K562 (cell line): Measurements from ENCODE around the gene SIM1. TPM values are rescaled to one million over a fixed set of nuclear protein-coding genes. Genes with fewer than 3 reads are reported as not detected.
A peak's percentile ranks its signal among the peaks of the same experiment; 100 is the strongest.

Source experiments
- ATAC-seq: fragments of 200-7000 bp; cut with Tn5 transposase; 3 replicates; pipeline ENCODE4 v1.9.1; 2020; ENCODE audit warnings: moderate library complexity
- BruUV-seq: library from RNA; stranded (reverse); fragments of 400-500 nt; replicated peaks from 2 replicates; lab custom pipeline; 2021; lab: Mats Ljungman, UMichigan
- CTCF ChIA-PET: fragments of 300-600 bp; formaldehyde crosslinking; extraction: SDS; loops from one replicate; lab custom pipeline; 2021; ENCODE audit warnings: low intra/inter-chr PET ratio; lab: Yijun Ruan, JAX
- POLR2A ChIA-PET: fragments of 300-600, 350-650 bp; sonication (Branson Sonifier 250); formaldehyde crosslinking; extraction: SDS; loops from one replicate; lab custom pipeline; 2021; ENCODE audit warnings: antibody characterized with exemption, inconsistent platforms; lab: Yijun Ruan, JAX
- DNase-seq, 4 experiments: peaks; one replicate each; pipeline versions ENCODE4 v3.0.0 to v3.0.0-alpha.2; 2011 to 2018; ENCODE audit warnings: low spot score in 3 of 4, mixed read lengths in 3 of 4; ENCODE audit errors: extremely low read depth in 1 of 4
- FAIRE-seq: peaks from 2 replicates; lab custom pipeline; 2011; peaks lifted over from hg19 to GRCh38; lab: Jason Lieb, UNC
- H2AFZ ChIP-seq: 2 replicates; pipeline ENCODE4 v1.6.0; 2011; ENCODE audit warnings: low read depth, low read length, control low read depth, inconsistent platforms
- H3K27ac ChIP-seq: fragments of 200-600 bp; 3 replicates; pipeline ENCODE4 v1.8.0; 2011; ENCODE audit warnings: low read depth, mild to moderate bottlenecking, control low read depth, inconsistent platforms, low read length, moderate library complexity, mixed read lengths; ENCODE audit errors: extremely low read depth
- H3K27me3 ChIP-seq, 2 experiments: fragments of 300-600 bp in 1 of 2; 2 replicates in 1 of 2; 3 replicates in 1 of 2; pipeline versions ENCODE4 v1.6.0 to v1.8.0; 2011; ENCODE audit warnings: inconsistent platforms in 2 of 2, low read length in 2 of 2, mild to moderate bottlenecking in 1 of 2, mixed read lengths in 1 of 2, moderate library complexity in 1 of 2; ENCODE audit not compliant: control insufficient read depth in 2 of 2, insufficient read depth in 2 of 2
- H3K36me3 ChIP-seq: fragments of 300-600 bp; 3 replicates; pipeline ENCODE4 v1.8.0; 2011; ENCODE audit warnings: mild to moderate bottlenecking, low read length, inconsistent platforms; ENCODE audit not compliant: control insufficient read depth, insufficient read depth
- H3K4me1 ChIP-seq, 2 experiments: fragments of 200-600 bp in 1 of 2; replicated peaks in 1 of 2; 2 replicates in 1 of 2; 3 replicates in 1 of 2; pipeline versions ENCODE4 v1.5.1 to v1.8.0; 2011; ENCODE audit warnings: inconsistent platforms in 2 of 2, low read length in 2 of 2, mild to moderate bottlenecking in 1 of 2, mixed read lengths in 1 of 2, moderate library complexity in 1 of 2; ENCODE audit not compliant: control insufficient read depth in 2 of 2, insufficient read depth in 2 of 2
- H3K4me2 ChIP-seq: 2 replicates; pipeline ENCODE4 v1.6.1; 2011; ENCODE audit warnings: low read length, control low read depth, inconsistent platforms, mixed read lengths; ENCODE audit not compliant: insufficient read depth
- H3K4me3 ChIP-seq: fragments of 200-600 bp; sonication (generic), shearing (Covaris generic); 2 replicates; pipeline ENCODE4 v1.5.1; 2016; ENCODE audit warnings: control low read depth, inconsistent platforms
- H3K79me2 ChIP-seq: fragments of 200-600 bp; 3 replicates; pipeline ENCODE4 v1.8.0; 2011; ENCODE audit warnings: low read length, inconsistent platforms; ENCODE audit not compliant: control insufficient read depth, insufficient read depth
- H3K9ac ChIP-seq, 2 experiments: 2 replicates each; pipeline versions ENCODE4 v1.6.0 to v1.6.1; 2011; ENCODE audit warnings: low read depth in 2 of 2, low read length in 2 of 2, control low read depth in 1 of 2, inconsistent platforms in 1 of 2, mild to moderate bottlenecking in 1 of 2, mixed read lengths in 1 of 2; ENCODE audit not compliant: insufficient read depth in 1 of 2
- H3K9me1 ChIP-seq: one replicate; pipeline ENCODE4 v1.6.0; 2011; ENCODE audit warnings: inconsistent platforms, mild to moderate bottlenecking, low read length, moderate library complexity; ENCODE audit not compliant: control insufficient read depth, insufficient read depth
- H3K9me3 ChIP-seq: replicated peaks from 2 replicates; pipeline ENCODE4 v1.5.1; 2011; ENCODE audit warnings: low read depth, low read length, inconsistent platforms; ENCODE audit not compliant: control insufficient read depth, insufficient read depth
- H4K20me1 ChIP-seq: replicated peaks from 2 replicates; pipeline ENCODE4 v1.6.1; 2011; ENCODE audit warnings: low read length, inconsistent platforms, mixed read lengths; ENCODE audit not compliant: control insufficient read depth, insufficient read depth
- CBFA2T3 ChIP-seq: fragments of 450-650 bp; IDR thresholded peaks from 2 replicates; pipeline ENCODE4 v1.6.1; 2017
- FOXA1 ChIP-seq: fragments of 450-650 bp; IDR thresholded peaks from 2 replicates; pipeline ENCODE4 v1.6.1; 2016; ENCODE audit warnings: mild to moderate bottlenecking, borderline replicate concordance
- JUND ChIP-seq, 2 experiments: IDR thresholded peaks; 2 replicates in 1 of 2; 3 replicates in 1 of 2; pipeline ENCODE4 v1.6.1; 2011; ENCODE audit warnings: borderline replicate concordance in 2 of 2, low read depth in 2 of 2, low read length in 2 of 2, improper control_type of control experiment in 1 of 2, missing biosample characterization in 1 of 2, missing genetic modification characterization in 1 of 2, missing genetic modification reagents in 1 of 2
- MAZ ChIP-seq, 2 experiments: fragments of 450-650 bp in 1 of 2; sonication (generic) in 1 of 2; formaldehyde crosslinking; IDR thresholded peaks in 1 of 2; conservative IDR thresholded peaks in 1 of 2; 2 replicates each; pipeline versions ENCODE4 v1.4.0 to v1.5.0; 2020; ENCODE audit warnings: mild to moderate bottlenecking in 1 of 2, missing genetic modification reagents in 1 of 2
- POLR3G ChIP-seq: IDR thresholded peaks from 2 replicates; pipeline ENCODE4 v1.6.1; 2011; ENCODE audit not compliant: insufficient read length, insufficient replicate concordance; ENCODE audit errors: extremely low read depth
- TAL1 ChIP-seq: fragments of 450-650 bp; IDR thresholded peaks from 2 replicates; pipeline ENCODE4 v1.6.1; 2016; ENCODE audit warnings: mild to moderate bottlenecking
- TCF3 ChIP-seq: sonication (generic); formaldehyde crosslinking; IDR thresholded peaks from 2 replicates; pipeline ENCODE4 v1.4.0; 2020; ENCODE audit warnings: mild to moderate bottlenecking, missing genetic modification reagents
- TEAD1 ChIP-seq, 2 experiments: fragments of 450-650 bp in 1 of 2; sonication (generic) in 1 of 2; formaldehyde crosslinking; IDR thresholded peaks; 2 replicates each; pipeline versions ENCODE4 v1.4.0 to v1.8.0; 2020 to 2022; ENCODE audit warnings: mild to moderate bottlenecking in 2 of 2, missing genetic modification reagents in 1 of 2
- TEAD4 ChIP-seq, 2 experiments: sonication (generic) in 1 of 2; formaldehyde crosslinking in 1 of 2; IDR thresholded peaks; 2 replicates each; pipeline versions ENCODE4 v1.6.1 to v1.8.0; 2012 to 2022; ENCODE audit warnings: borderline replicate concordance in 1 of 2, inconsistent platforms in 1 of 2, low read length in 1 of 2, mild to moderate bottlenecking in 1 of 2, missing genetic modification reagents in 1 of 2
- TGIF2 ChIP-seq: sonication (generic); formaldehyde crosslinking; IDR thresholded peaks from 2 replicates; pipeline ENCODE4 v1.8.1; 2022; ENCODE audit warnings: mild to moderate bottlenecking, missing genetic modification reagents, moderate library complexity
- ZBTB1 ChIP-seq: sonication (generic); formaldehyde crosslinking; IDR thresholded peaks from 2 replicates; pipeline ENCODE4 v1.8.1; 2023; ENCODE audit warnings: missing genetic modification reagents, low read depth, mild to moderate bottlenecking, borderline replicate concordance
- WGBS: fragments of 100-300 bp; shearing (Covaris generic); methylation state at CpG from one replicate; pipeline ENCODE4 v1.1.6; 2016; ENCODE audit warnings: low coverage, mixed read lengths; ENCODE audit not compliant: insufficient coverage; ENCODE audit errors: missing lambda C conversion rate; 5-methylcytosine and 5-hydroxymethylcytosine counted together
- in situ Hi-C: fragments of 300-500 bp; cut with MboI; formaldehyde crosslinking; loops from 4 replicates; pipeline ENCODE4 v1.15.0; 2018; ENCODE audit warnings: inconsistent platforms, mixed read lengths
- intact Hi-C: fragments of 100-400 bp; cut with micrococcal nuclease; formaldehyde crosslinking; loops from 2 replicates; pipeline ENCODE4 v1.14.2; 2022
- polyA plus RNA-seq, 8 experiments: library from polyadenylated mRNA; depleted of rRNA in 4 of 8; stranded (reverse) in 5 of 8; unstranded in 3 of 8; fragments of >200 nt; fragmentation: Nextera tagmentation in 2 of 8; fragmentation: Illumina TruSeq in 1 of 8; extraction: Ambion mirVana in 2 of 8; extraction: Trizol in 1 of 8; gene quantifications; 2 replicates each; pipeline versions ENCODE4 v1.2.1 to v1.2.3, GENCODE V29; 2011 to 2014; ENCODE audit warnings: inconsistent platforms in 1 of 8, missing spikeins in 1 of 8
- total RNA-seq, 7 experiments: library from RNA; depleted of rRNA in 6 of 7; stranded (reverse); fragments of >200 nt in 6 of 7; fragmentation: Illumina TruSeq in 2 of 7; extraction: Trizol in 2 of 7; gene quantifications; 2 replicates each; pipeline versions ENCODE4 v1.2.1 to v1.2.3, GENCODE V29; 2011 to 2021; ENCODE audit warnings: low replicate concordance in 1 of 7
- TF ChIP-seq, protein P1 (sequence below): fragments of 250-450 bp; sonication (Bioruptor Pico); IDR thresholded peaks from 2 replicates; pipeline ENCODE4 v1.4.0; 2020
- TF ChIP-seq, protein P2 (sequence below): IDR thresholded peaks from 2 replicates; pipeline ENCODE4 v1.6.1; 2016; ENCODE audit warnings: missing genetic modification characterization, missing compliant biosample characterization

SIM1 gene
- total and polyA plus RNA-seq, 9 of the 15 experiments (the other 6 are each of a cell fraction or from before 2014, with no cell fraction given), result not detected

DNA sequence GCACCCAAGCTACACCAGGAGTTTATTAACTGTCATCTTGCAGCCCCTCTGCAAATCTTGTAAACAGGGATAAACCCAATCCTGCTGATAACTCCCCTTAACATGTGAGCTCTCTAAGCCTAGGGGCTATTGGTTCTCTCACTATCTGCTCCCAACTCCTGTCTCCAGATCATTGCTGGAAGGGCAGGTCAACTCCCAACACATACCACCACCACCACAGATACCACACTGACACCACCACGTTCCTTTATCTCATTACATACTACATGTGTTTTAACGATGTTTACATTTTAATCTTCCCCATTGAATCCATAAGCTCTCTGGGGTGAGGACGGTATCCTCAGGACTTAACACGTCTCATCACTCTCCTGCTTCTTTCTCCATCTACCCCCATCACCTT lies 51.8 kb downstream of the SIM1 start:
- intact Hi-C loops, result no loop called here
- CTCF ChIA-PET, result no interaction called here
- peak in 1 of 4 experiments; percentile 12 for DNase-seq
- no peaks in the 10 kb centered on the region for H3K27me3 ChIP-seq
- in situ Hi-C loops, result no loop called here
- no peak overlapping the region for H3K4me3 ChIP-seq
- TF ChIP-seq TCF3 (CRISPR knock-in tag) (peak; percentile 59), ZBTB1 (CRISPR knock-in tag) (peak; percentile 94), TAL1 (peak; percentile 31; the same call in 1 of the 2 replicates), TEAD1 (CRISPR knock-in tag; IDR thresholded peaks at IDR 0.05) (peak in 1 of 2 experiments; percentile 53; a peak in 1 of 4 replicates), TEAD4 (IDR thresholded peaks at IDR 0.05; ENCODE audit: low read length) (peak; percentile 74; the same call in 1 of the 2 replicates), TEAD4 (CRISPR knock-in tag; IDR thresholded peaks at IDR 0.05; ENCODE audit: borderline replicate concordance) (no peak), JUND (IDR thresholded peaks at IDR 0.05; ENCODE audit: borderline replicate concordance, low read depth, low read length) (no peak), JUND (tag; IDR thresholded peaks at IDR 0.05; ENCODE audit: borderline replicate concordance, low read depth, low read length) (no peak), TGIF2 (CRISPR knock-in tag) (no peak), FOXA1 (no peak), MAZ (CRISPR knock-in tag; conservative IDR thresholded peaks at IDR 0.05 in 1 of 2, IDR thresholded peaks at IDR 0.05 in 1 of 2) (peak in 1 of 2 experiments; percentile 22; a peak in 1 of 4 replicates), POLR3G (no peak), CBFA2T3 (peak; percentile 58)
- TF ChIP-seq, protein P1, sequence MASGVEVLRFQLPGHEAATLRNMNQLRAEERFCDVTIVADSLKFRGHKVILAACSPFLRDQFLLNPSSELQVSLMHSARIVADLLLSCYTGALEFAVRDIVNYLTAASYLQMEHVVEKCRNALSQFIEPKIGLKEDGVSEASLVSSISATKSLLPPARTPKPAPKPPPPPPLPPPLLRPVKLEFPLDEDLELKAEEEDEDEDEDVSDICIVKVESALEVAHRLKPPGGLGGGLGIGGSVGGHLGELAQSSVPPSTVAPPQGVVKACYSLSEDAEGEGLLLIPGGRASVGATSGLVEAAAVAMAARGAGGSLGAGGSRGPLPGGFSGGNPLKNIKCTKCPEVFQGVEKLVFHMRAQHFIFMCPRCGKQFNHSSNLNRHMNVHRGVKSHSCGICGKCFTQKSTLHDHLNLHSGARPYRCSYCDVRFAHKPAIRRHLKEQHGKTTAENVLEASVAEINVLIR (CRISPR knock-in tag), result 0 out of 2 replicates have a peak, but pooled peaks have one; percentile 36
- TF ChIP-seq, protein P2, sequence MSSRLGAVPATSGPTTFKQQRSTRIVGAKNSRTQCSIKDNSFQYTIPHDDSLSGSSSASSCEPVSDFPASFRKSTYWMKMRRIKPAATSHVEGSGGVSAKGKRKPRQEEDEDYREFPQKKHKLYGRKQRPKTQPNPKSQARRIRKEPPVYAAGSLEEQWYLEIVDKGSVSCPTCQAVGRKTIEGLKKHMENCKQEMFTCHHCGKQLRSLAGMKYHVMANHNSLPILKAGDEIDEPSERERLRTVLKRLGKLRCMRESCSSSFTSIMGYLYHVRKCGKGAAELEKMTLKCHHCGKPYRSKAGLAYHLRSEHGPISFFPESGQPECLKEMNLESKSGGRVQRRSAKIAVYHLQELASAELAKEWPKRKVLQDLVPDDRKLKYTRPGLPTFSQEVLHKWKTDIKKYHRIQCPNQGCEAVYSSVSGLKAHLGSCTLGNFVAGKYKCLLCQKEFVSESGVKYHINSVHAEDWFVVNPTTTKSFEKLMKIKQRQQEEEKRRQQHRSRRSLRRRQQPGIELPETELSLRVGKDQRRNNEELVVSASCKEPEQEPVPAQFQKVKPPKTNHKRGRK (tag), result peak; percentile 8; the same call in 1 of the 2 replicates
- TF ChIP-seq, all 486 proteins: peak for 9
- Histone ChIP-seq H3K79me2 (no peaks in the 10 kb centered on the region), H2AFZ (no peak overlapping the region), H3K9me1 (no peaks in the 10 kb centered on the region), H3K9ac (no peak overlapping the region), H3K4me2 (no peak overlapping the region), H4K20me1 (no peaks in the 10 kb centered on the region), H3K9me3 (no peaks in the 10 kb centered on the region), H3K36me3 (no peaks in the 10 kb centered on the region), H3K4me1 (no peaks in the 10 kb centered on the region), H3K27ac (no peak overlapping the region)
- no TSS peak for BruUV-seq
- POLR2A ChIA-PET, result no interaction called here
- FAIRE-seq, result peak; percentile 32
- 0% methylated on average over 4 of the region's 4 CpGs for WGBS
- ATAC-seq, result no peak
